HG02938 (cell line): ENCODE measurements around the gene LIMS1.
A peak's percentile ranks its signal among the peaks of the same experiment; 100 is the strongest.
"Not testable (repeated sequence)": the region's sequence is repeated elsewhere in the genome, so short reads cannot be mapped to it uniquely, and the experiment has no call there.

ENCODE experiments used
- ATAC-seq: cut with Tn5 transposase; IDR thresholded peaks from one replicate; pipeline ENCODE4 v1.9.1; 2021; ENCODE audit warnings: mild to moderate bottlenecking, moderate library complexity; ENCODE audit not compliant: unreplicated experiment

The LIMS1 gene

DNA sequence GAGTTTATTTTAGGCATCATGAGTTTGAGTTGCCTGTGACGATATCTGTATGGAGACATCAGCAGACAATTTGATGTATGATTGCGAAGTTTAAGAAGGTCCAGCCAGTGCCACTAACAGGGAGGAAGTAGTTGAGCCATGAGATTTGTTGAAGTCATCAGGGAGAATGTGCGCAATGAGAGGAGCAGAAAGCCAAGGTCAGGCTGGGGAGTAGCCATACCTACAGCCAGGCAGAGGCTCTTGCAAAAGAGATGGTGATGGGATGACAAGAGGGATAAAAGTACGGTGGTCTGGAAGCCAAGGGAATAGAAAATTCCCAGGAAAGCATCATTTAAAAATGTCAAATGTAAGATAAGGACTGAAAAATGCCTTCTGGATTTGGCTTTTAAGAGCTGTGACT, 51.2 kb downstream of the LIMS1 start:
- no peak for ATAC-seq

- ATAC-seq: no peak
Observed at GRCh38 chr2:108586116-108586515, 51.8 kb downstream of the LIMS1 start.

GRCh38 chr2:108586631-108587030, 52.4 kb downstream of the LIMS1 start:
- no peak for ATAC-seq

- no peak for ATAC-seq
Observed at GRCh38 chr2:108587621-108588020, 53.4 kb downstream of the LIMS1 start.

- ATAC-seq: no peak
Observed at GRCh38 chr2:108588070-108588668, 53.9 kb downstream of the LIMS1 start.

DNA sequence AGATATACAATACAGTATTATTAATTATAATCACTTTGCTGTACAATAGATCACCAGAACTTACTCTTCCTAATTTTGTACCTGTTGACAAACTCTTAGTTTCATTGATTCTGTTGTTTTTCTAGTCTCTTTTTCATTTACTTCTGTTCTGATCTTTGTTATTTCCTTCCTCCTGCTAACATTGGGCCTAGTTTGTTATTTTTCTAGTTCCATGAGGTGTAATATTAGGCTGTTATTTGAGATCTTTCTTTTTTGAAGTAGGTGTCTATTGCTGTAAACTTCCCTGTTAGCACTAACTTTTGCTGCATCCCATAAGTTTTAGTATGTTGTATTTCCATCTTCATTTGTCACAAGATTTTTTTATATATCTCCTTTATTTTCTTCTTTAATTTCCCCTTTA, 55.1 kb downstream of the LIMS1 start:
- ATAC-seq: no peak

DNA sequence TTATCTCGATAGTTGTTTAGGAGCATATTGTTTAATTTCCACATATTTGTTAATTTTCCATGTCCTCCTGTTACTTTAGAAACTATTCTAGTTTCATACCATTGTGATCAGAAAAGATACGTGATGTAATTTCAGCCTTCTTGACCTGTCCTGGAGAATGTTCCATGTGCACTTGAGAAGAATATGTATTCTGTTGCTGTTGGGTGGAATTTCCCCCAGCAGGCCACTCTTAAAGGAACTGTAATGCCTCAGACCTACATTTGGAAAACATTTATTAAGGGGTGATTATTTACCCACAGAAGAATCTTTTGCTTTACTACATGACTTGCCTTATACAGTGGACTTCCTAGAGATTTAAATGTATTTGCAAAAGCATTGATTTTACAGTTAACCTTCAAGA, 55.5 kb downstream of the LIMS1 start:
- no peak for ATAC-seq

- peak; percentile 66 for ATAC-seq
Observed at GRCh38 chr2:108591163-108591562, 56.9 kb downstream of the LIMS1 start.

GRCh38 chr2:108593547-108594098, 59.4 kb downstream of the LIMS1 start:
- ATAC-seq: peak; percentile 10

DNA sequence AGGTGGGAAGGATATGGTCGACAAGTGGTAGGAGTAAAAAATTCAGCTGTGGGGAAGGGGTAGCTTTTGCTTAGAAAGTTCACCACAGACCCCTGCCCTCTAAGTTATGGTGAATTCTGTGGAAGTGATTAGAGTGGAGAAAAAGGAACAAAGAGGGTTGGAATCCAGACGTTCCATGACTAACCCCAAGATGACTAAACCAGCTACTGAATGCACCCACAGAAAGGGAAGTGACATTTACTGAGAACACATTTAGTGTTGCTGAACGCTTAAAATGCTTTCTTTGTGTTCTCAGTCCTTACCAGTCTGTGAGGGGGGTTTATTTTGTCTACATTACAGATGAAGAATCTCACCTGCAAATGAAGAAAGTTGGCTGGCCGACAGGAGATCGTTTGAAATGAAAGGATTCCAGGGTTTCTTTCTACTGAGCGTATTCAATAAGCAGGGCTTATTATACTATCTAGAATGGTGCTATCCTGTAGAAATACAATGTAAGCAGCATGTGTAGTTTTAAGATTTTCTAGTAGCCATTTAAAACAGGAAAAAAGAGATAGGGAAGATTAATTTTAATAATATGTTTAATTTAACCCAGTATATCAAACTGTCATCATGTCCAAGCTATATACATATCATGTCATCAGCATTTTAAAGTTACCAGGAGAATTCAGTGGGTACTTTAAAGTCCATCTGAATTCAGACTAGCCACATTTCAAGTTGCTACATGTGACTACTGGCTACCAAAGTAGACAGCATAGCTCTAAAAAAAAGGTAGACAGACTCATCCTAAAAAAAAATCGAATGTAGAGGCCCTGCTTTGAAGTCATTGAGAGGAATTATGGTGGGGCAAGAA, 60.1 kb downstream of the LIMS1 start:
- peak; percentile 85 for ATAC-seq

- no peak for ATAC-seq
Observed at GRCh38 chr2:108594982-108595464, 60.8 kb downstream of the LIMS1 start.

DNA sequence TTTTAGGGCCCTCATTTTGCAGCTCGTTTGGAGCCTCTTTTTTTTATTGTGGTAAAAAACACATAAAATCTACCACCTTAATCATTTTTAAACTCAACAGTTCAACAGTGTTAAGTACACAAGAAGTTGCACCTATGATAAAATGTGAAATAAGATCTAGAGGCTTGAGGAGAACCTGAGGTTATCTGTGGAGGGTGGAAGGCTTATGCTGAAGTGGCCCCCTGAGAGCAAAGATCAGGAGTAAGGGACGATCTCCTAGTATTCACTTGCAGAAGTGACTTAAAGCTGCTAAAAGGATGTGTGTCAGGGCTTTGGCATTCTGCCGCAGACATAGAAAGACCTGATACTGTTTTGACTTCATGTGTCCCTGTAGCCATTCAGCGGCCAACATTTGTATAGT, 61.5 kb downstream of the LIMS1 start:
- not testable (repeated sequence) for ATAC-seq

- not testable (repeated sequence) for ATAC-seq
Observed at GRCh38 chr2:108597105-108597744, 63.0 kb downstream of the LIMS1 start.

GRCh38 chr2:108601199-108601598, 66.9 kb downstream of the LIMS1 start:
- not testable (repeated sequence) for ATAC-seq

DNA sequence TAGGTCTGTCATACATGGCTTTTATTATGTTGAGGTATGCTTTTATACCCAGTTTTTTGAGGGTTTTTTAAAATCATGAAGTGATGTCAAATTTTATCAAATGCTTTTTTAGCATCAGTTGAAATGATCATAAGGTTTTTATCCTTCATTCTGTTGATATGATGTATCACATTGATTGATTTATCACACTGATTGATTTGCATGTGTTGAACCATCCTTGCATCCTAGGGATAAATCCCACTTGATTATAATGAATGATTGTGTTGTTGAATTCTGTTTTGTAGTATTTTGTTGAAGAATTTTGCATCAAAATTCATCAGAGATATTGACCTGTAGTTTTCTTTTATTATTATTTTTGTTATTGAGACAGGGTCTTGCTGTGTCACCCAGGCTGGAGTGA, 68.2 kb downstream of the LIMS1 start:
- no peak for ATAC-seq

DNA sequence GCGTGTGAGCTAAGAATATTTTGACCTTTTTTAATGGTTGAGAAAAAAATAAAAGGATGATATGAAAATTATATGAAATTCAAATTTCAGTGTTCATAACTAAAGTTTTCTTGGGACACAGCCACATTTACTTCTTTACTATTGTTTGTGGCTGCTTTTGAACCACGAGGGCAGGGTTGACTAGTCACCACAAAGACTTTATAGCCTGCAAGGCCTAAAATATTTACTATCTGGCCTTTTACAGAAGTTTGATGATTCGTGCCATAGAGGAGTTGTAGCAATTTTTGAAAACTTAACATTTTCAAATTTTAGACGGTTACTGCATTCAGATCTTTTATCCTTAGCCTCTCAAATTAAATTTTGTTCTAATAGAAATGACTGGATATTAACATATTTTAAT, 69.9 kb downstream of the LIMS1 start:
- no peak for ATAC-seq

GRCh38 chr2:108605947-108606346, 71.7 kb downstream of the LIMS1 start:
- ATAC-seq: peak; percentile 52

DNA sequence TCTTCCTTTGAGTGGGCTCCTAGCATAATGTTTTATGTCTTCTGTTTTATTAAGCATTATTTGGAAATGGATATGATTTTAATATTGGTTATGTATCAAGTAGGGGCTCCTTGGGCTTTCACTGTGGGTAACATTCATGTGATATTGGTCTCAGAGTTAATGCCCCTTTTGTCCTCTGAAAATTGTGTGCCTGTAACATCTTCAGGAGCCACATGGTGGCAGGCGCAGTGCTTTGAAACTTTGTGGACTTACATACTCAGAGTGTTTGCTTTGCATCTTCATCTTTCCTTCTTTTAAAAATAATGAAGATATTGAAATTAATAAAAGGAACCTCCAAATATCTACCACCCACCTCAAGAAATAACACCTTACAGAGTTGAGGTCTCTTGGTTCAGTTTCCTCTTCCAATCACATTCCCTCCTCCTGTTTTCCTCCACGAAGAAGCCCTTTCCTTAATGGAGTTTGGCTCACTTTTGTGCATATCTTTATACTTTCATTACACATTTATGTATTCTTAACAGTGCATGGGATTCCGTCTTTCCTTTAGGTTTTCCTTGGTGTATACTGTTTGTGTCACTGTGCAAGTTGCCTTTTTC, 73.5 kb downstream of the LIMS1 start:
- no peak for ATAC-seq

- no peak for ATAC-seq
Observed at GRCh38 chr2:108611021-108611420, 76.8 kb downstream of the LIMS1 start.

GRCh38 chr2:108612153-108612513, 77.9 kb downstream of the LIMS1 start:
- ATAC-seq: peak; percentile 82

DNA sequence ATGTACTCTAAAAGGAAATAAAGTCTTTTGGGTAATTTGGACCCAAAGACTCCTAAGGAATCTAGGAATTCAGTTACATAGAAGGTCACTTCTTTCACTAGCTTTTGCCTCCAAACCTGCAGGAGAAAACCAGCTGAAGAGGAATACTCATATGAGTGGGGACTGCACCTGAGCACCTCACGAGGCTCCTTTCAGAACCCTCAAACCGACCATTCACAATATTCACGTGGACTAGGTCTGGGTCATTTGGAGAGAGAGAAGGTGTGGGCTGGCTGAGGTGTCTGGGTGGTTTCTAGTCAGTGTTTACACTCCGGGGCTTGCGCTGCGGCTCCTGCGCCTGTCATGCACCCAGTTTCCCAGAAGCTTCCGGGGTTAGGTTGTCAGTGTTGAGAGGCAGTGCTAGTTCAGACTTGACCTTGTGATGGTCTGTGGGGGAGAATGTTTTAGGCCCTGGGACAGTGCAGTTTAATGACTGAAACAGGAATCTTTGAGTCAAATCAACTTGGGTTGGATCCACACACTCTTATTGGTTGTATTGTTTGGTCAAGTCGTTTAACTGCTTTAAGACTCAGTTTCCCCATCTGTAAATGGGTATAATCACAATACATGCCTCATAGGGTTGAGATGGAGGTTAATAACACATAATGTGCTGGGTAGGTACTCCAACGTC, 78.4 kb downstream of the LIMS1 start:
- ATAC-seq: peak; percentile 77
